Ectodermal cell (in vitro differentiated cells): Measurements from ENCODE around the gene CUEDC1. TPM values are rescaled to one million over a fixed set of nuclear protein-coding genes. Genes with fewer than 3 reads are reported as not detected.
A peak's percentile ranks its signal among the peaks of the same experiment; 100 is the strongest.

Source experiments
- H3K27ac ChIP-seq: 2 replicates; pipeline ENCODE4 v1.7.0; 2013; ENCODE audit warnings: mild to moderate bottlenecking, low read depth, low read length; ENCODE audit not compliant: insufficient read depth, poor library complexity, severe bottlenecking
- H3K27me3 ChIP-seq: 2 replicates; pipeline ENCODE4 v1.7.0; 2013; ENCODE audit warnings: mild to moderate bottlenecking, low read length; ENCODE audit not compliant: insufficient read depth, control insufficient read depth, poor library complexity, severe bottlenecking
- H3K36me3 ChIP-seq: one replicate; pipeline ENCODE4 v1.7.0; 2013; ENCODE audit warnings: low read length; ENCODE audit not compliant: control insufficient read depth, insufficient read depth
- H3K4me1 ChIP-seq: one replicate; pipeline ENCODE4 v1.7.0; 2013; ENCODE audit warnings: low read length; ENCODE audit not compliant: control insufficient read depth, insufficient read depth
- H3K4me3 ChIP-seq: 2 replicates; pipeline ENCODE4 v1.7.0; 2013; ENCODE audit warnings: low read depth, low read length, control low read depth; ENCODE audit not compliant: insufficient read depth
- H3K9me3 ChIP-seq: 2 replicates; pipeline ENCODE4 v1.7.0; 2013; ENCODE audit warnings: mild to moderate bottlenecking, low read length, moderate library complexity; ENCODE audit not compliant: control insufficient read depth
- WGBS, 2 experiments: methylation state at CpG; one replicate each; pipeline ENCODE4 v1.1.7; 2013; ENCODE audit warnings: missing lambda C conversion rate in 2 of 2; 5-methylcytosine and 5-hydroxymethylcytosine counted together
- polyA plus RNA-seq, 4 experiments: library from polyadenylated mRNA; stranded (reverse); fragments of 50-300 nt; gene quantifications; one replicate each; pipeline ENCODE4 v1.2.3, GENCODE V29; 2013

Gene CUEDC1
- polyA plus RNA-seq (2013, experiment 1 of 4): 32.6 TPM
- polyA plus RNA-seq (2013, experiment 2 of 4): 26.0 TPM
- 19.9 TPM for polyA plus RNA-seq (2013, experiment 3 of 4)
- 21.5 TPM for polyA plus RNA-seq (2013, experiment 4 of 4)

GRCh38 chr17:57955183-57955931, at the start of gene CUEDC1:
CUEDC1 (minus strand) TSS chr17:57955412; CDS start chr17:57885564, 69,848 bp downstream.
- Histone ChIP-seq H3K27me3 (peaks cover 32% of the 10 kb centered on the region), H3K27ac (no peak within 1 kb of the TSS), H3K4me1 (peaks cover 21% of the 10 kb centered on the region), H3K4me3 (peak within 1 kb of the TSS; percentile 64), H3K9me3 (no peaks in the 10 kb centered on the region), H3K36me3 (no peaks in the 10 kb centered on the region)
- 1% methylated on average over 79 of the region's 79 CpGs for WGBS, 2 experiments

GRCh38 chr17:58004060-58004459, 48.8 kb upstream of the CUEDC1 start:
- no peak overlapping the region for H3K4me3 ChIP-seq
- no peaks in the 10 kb centered on the region for H3K9me3 ChIP-seq
- WGBS, 2 experiments: 98% methylated on average over 3 of the region's 3 CpGs
- H3K36me3 ChIP-seq: peaks cover 28% of the 10 kb centered on the region
- peaks cover 19% of the 10 kb centered on the region for H3K4me1 ChIP-seq
- no peaks in the 10 kb centered on the region for H3K27me3 ChIP-seq
- H3K27ac ChIP-seq: no peak overlapping the region

- H3K4me3 ChIP-seq: no peak overlapping the region
- peaks cover 19% of the 10 kb centered on the region for H3K4me1 ChIP-seq
- no peaks in the 10 kb centered on the region for H3K9me3 ChIP-seq
- WGBS, 2 experiments: 92 to 99% methylated on average over 2 of the region's 2 CpGs
- peaks cover 31% of the 10 kb centered on the region for H3K36me3 ChIP-seq
- no peaks in the 10 kb centered on the region for H3K27me3 ChIP-seq
- H3K27ac ChIP-seq: no peak overlapping the region
These were observed 47.8 kb upstream of the CUEDC1 start for GRCh38 chr17:58002973-58003372.

- Histone ChIP-seq H3K27ac (no peak overlapping the region), H3K27me3 (no peaks in the 10 kb centered on the region), H3K4me3 (no peak overlapping the region), H3K4me1 (peaks cover 19% of the 10 kb centered on the region), H3K9me3 (no peaks in the 10 kb centered on the region), H3K36me3 (peaks cover 31% of the 10 kb centered on the region)
- 91 to 93% methylated on average over 4 of the region's 4 CpGs for WGBS, 2 experiments
These were observed 47.1 kb upstream of the CUEDC1 start for GRCh38 chr17:58002154-58002948.

GRCh38 chr17:58001461-58002124, 46.4 kb upstream of the CUEDC1 start:
- no peak overlapping the region for H3K27ac ChIP-seq
- H3K4me3 ChIP-seq: no peak overlapping the region
- H3K27me3 ChIP-seq: no peaks in the 10 kb centered on the region
- H3K36me3 ChIP-seq: peaks cover 31% of the 10 kb centered on the region
- WGBS, 2 experiments: 90 to 100% methylated on average over 1 of the region's 1 CpG
- peaks cover 19% of the 10 kb centered on the region for H3K4me1 ChIP-seq
- H3K9me3 ChIP-seq: no peaks in the 10 kb centered on the region

GRCh38 chr17:57999496-58000017, 44.3 kb upstream of the CUEDC1 start:
- Histone ChIP-seq H3K4me3 (no peak overlapping the region), H3K9me3 (no peaks in the 10 kb centered on the region)
- 94 to 100% methylated on average over 1 of the region's 1 CpG for WGBS, 2 experiments

GRCh38 chr17:57999010-57999495, 43.8 kb upstream of the CUEDC1 start:
- Histone ChIP-seq H3K4me3 (no peak overlapping the region), H3K9me3 (no peaks in the 10 kb centered on the region), H3K27me3 (no peaks in the 10 kb centered on the region), H3K4me1 (peaks cover 21% of the 10 kb centered on the region), H3K36me3 (peaks cover 23% of the 10 kb centered on the region), H3K27ac (no peak overlapping the region)

More at GRCh38 chr17:57999496-58000017, 44.3 kb upstream of the CUEDC1 start:
- Histone ChIP-seq H3K36me3 (peaks cover 27% of the 10 kb centered on the region), H3K4me1 (peaks cover 21% of the 10 kb centered on the region), H3K27ac (no peak overlapping the region), H3K27me3 (no peaks in the 10 kb centered on the region)

GRCh38 chr17:57997085-57997809, 42.0 kb upstream of the CUEDC1 start:
- Histone ChIP-seq H3K27ac (no peak overlapping the region), H3K36me3 (peaks cover 7% of the 10 kb centered on the region), H3K4me1 (peaks cover 26% of the 10 kb centered on the region), H3K27me3 (no peaks in the 10 kb centered on the region), H3K9me3 (no peaks in the 10 kb centered on the region), H3K4me3 (no peak overlapping the region)
- 92 to 98% methylated on average over 2 to 3 of the region's 3 CpGs for WGBS, 2 experiments

- no peak overlapping the region for H3K4me3 ChIP-seq
These were observed 40.1 kb upstream of the CUEDC1 start for GRCh38 chr17:57995076-57995956.

More at GRCh38 chr17:57995076-57995956, 40.1 kb upstream of the CUEDC1 start:
- Histone ChIP-seq H3K27me3 (no peaks in the 10 kb centered on the region), H3K27ac (no peak overlapping the region), H3K36me3 (peaks cover 3% of the 10 kb centered on the region), H3K4me1 (peaks cover 26% of the 10 kb centered on the region), H3K9me3 (no peaks in the 10 kb centered on the region)
- WGBS, 2 experiments: 74 to 78% methylated on average over 4 of the region's 4 CpGs
